ENCODE results near the gene STAT5B. TPM values are rescaled to one million over a fixed set of nuclear protein-coding genes. Genes with fewer than 3 reads are reported as not detected.

STAT5B gene
- total RNA-seq, 3 donors from 2014 or later, result 97.2 to 130 (median 101) TPM

DNA sequence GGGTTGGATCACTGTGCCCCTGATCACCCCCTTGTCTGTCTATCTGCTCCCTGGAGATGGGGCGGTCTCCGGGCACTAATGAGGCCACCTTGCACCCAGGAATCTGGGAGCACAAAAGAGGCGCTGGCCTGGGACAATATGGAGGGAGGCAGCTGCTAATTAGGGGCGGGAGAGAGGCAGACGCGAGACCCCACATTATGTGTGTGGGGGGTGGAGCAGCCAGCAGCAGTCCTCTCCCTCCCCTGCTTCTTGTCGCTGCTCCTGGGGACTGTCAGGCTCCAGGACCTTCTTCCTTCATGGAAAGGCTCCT, 90.6 kb downstream of the STAT5B start:
- H3K4me1 ChIP-seq, result peaks cover 3 to 13% of the 10 kb centered on the region in 2 donors
- no peak overlapping the region for H3K27ac ChIP-seq
- intact Hi-C loops (cut with DNase I; ENCODE audit: low total_unique reads), result no loop called here
- no peak for DNase-seq (ENCODE audit: low spot score in 2 of 2)
- H3K27me3 ChIP-seq, result peaks cover 6 to 29% of the 10 kb centered on the region in 2 donors
- H3K4me3 ChIP-seq, result no peak overlapping the region
- TF ChIP-seq POLR2AphosphoS5 (IDR thresholded peaks at IDR 0.05), result no peak
- H3K9me3 ChIP-seq, result no peaks in the 10 kb centered on the region
- H3K36me3 ChIP-seq, result no peaks in the 10 kb centered on the region

DNA sequence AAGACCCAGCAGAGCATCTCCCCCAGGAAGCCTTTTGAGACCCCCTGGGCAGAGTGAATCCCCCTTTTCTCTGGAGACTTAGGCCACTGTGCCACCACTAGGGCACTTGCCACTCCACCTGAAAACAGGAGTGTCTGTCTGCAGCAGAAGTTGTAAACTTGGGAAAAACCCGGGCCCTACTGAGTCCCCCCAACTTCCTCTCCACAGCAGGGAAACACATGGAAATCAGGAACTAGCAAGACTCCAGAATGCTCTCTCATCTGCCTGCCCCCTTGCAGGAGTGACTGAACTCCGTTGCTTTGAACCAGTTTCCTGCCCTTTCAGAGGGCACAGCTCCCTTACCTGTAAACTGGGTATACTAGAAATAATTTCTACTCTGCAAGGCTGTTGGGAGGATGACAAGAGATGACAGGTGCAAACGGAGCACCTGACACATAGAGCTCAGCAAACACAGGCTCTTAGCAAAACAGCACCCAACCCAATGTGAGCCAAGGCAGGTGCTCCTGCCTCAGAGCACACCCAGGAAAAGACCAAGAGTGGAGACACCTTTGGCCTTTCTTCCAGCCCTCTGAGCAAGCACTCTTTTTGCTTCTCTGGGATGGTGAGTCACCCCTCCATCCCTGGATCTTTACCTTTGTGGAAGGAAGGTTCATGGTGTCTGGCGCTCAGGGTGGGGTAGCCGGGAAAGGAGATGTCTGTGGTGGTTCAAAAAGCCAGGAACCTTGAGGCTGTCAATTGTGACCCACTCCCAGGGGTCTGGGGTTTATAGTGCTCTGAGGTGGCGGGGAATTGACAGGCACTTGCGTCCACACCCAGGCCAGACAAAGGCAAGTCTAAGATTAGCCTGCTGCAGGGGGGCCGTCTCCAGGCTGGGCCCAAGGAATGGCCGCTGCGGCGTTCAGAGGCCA, 91.2 kb downstream of the STAT5B start, which contains the start of gene HCRT:
HCRT (minus strand) TSS at position 740 of the 908 bp plus-strand sequence; CDS start at position 653, 87 bp downstream.
- intact Hi-C loops (cut with DNase I; ENCODE audit: low total_unique reads), result no loop called here
- H3K4me3 ChIP-seq, result peak within 1 kb of the TSS; percentile 44 to 71 (median 47)
- no peak for DNase-seq (ENCODE audit: low spot score in 2 of 2)
- H3K4me1 ChIP-seq, result peaks cover 3 to 17% of the 10 kb centered on the region in 2 donors
- no peaks in the 10 kb centered on the region for H3K9me3 ChIP-seq
- peak within 1 kb of the TSS in 1 of 2 donors; percentile 55 for H3K27ac ChIP-seq
- peaks cover 6 to 32% of the 10 kb centered on the region in 2 donors for H3K27me3 ChIP-seq
- TF ChIP-seq POLR2AphosphoS5 (IDR thresholded peaks at IDR 0.05), result no peak
- TF ChIP-seq, protein P1, sequence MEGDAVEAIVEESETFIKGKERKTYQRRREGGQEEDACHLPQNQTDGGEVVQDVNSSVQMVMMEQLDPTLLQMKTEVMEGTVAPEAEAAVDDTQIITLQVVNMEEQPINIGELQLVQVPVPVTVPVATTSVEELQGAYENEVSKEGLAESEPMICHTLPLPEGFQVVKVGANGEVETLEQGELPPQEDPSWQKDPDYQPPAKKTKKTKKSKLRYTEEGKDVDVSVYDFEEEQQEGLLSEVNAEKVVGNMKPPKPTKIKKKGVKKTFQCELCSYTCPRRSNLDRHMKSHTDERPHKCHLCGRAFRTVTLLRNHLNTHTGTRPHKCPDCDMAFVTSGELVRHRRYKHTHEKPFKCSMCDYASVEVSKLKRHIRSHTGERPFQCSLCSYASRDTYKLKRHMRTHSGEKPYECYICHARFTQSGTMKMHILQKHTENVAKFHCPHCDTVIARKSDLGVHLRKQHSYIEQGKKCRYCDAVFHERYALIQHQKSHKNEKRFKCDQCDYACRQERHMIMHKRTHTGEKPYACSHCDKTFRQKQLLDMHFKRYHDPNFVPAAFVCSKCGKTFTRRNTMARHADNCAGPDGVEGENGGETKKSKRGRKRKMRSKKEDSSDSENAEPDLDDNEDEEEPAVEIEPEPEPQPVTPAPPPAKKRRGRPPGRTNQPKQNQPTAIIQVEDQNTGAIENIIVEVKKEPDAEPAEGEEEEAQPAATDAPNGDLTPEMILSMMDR (IDR thresholded peaks at IDR 0.05), result no peak
- H3K36me3 ChIP-seq, result no peaks in the 10 kb centered on the region

DNA sequence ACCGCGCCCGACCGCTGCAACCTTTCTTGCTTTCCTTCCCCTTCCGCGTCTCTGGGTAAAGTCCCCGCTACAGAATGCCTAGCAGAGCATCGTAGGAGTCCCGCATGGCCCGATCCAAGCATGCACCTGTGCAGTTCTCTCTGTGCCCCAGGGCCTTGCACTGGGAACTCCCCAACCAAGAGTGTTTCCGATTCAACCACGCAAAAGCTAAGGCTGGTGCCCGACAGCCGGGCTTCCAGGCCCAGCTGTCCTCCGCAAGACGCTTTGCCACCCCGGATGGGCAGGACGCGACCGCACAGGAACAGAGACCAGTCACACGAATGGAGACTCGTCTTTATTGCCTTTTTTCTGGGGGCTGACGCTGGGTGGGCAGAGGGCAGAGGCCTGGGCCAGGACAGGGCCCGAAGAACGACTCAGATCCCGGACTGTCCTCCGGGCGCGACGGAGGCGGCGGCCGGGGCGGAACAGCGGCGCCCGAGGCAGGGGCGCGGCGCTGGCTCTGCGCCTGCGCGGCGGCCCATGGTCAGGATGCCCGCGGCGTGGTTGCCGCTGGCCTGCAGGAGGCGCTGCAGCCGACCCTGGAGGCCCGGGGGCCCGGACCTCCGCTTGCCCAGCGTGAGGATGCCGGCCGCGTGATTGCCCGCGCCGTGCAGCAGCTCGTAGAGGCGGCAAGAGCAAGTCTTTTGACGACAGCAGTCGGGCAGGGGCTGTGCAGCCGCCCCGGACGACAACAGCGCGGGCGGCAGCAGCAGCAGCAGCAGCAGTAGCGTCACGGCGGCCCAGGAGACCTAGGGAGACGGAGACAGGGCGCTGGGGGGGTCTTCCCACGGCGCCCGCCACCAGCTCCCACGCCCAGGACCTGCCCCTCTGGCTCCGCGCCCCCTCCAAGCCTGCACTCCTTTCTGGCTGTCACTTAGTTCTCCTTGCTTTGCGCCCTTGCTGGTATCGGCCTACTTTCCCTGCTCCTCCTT, 92.2 kb downstream of the STAT5B start:
- H3K9me3 ChIP-seq, result no peaks in the 10 kb centered on the region
- DNase-seq (ENCODE audit: low spot score in 2 of 2), result no peak
- no peaks in the 10 kb centered on the region for H3K36me3 ChIP-seq
- intact Hi-C loops (cut with DNase I; ENCODE audit: low total_unique reads), result no loop called here
- H3K4me1 ChIP-seq, result peaks cover 3 to 17% of the 10 kb centered on the region in 2 donors
- peak overlapping the region in 1 of 2 donors; percentile 55 for H3K27ac ChIP-seq
- TF ChIP-seq POLR2AphosphoS5 (IDR thresholded peaks at IDR 0.05), result no peak
- TF ChIP-seq, protein P1 (IDR thresholded peaks at IDR 0.05), result peak in 1 of 3 donors; percentile 56
- H3K27me3 ChIP-seq, result peaks cover 6 to 32% of the 10 kb centered on the region in 2 donors
- peak overlapping the region; percentile 44 to 71 (median 47) for H3K4me3 ChIP-seq

DNA sequence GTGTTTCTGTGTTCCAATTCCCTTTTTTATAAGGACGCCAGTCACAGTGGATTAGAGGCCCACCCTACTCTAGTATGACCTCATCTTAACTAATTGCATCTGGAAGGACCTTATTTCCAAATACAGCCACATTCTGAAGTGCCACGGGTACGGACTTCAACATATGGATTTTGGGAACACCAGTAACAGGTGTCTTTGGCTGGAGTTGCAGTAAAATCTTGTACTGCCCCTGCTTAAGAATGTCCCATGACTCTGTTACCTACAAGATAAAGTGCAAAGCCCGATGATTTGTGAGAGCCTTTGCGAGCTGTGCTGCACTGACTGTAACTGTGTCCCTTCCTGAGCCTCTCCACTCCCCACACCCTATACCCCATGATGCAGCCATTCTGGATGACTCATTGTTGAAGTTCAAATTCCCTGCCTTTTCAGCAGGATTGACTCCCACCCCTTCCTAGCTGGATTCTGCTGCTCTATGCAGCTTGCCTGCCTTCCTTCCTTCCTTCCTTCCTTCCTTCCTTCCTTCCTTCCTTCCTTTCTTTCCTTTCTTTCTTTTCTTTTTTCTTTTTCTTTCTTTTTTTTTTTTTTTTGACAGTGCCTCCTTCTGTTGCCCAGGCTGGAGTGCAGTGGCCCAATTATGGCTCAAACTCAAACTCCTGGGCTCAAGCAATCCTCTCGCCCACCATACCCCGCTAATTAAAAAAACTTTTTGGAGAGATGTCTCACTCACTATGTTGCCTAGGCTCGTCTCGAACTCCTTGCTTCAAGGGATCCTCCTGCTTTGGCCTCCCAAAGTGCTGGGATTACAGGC, 93.1 kb downstream of the STAT5B start:
- Histone ChIP-seq H3K27me3 (peaks cover 6 to 32% of the 10 kb centered on the region in 2 donors), H3K4me3 (peak overlapping the region; percentile 44 to 71 (median 47)), H3K27ac (peak overlapping the region in 1 of 2 donors; percentile 55), H3K4me1 (peaks cover 3 to 17% of the 10 kb centered on the region in 2 donors), H3K36me3 (no peaks in the 10 kb centered on the region), H3K9me3 (no peaks in the 10 kb centered on the region)
- no peak for DNase-seq (ENCODE audit: low spot score in 2 of 2)
- TF ChIP-seq, protein P1 (IDR thresholded peaks at IDR 0.05), result no peak
- TF ChIP-seq POLR2A (IDR thresholded peaks at IDR 0.05) (no peak), POLR2AphosphoS5 (IDR thresholded peaks at IDR 0.05) (no peak)
- intact Hi-C loops (cut with DNase I; ENCODE audit: low total_unique reads), result no loop called here

DNA sequence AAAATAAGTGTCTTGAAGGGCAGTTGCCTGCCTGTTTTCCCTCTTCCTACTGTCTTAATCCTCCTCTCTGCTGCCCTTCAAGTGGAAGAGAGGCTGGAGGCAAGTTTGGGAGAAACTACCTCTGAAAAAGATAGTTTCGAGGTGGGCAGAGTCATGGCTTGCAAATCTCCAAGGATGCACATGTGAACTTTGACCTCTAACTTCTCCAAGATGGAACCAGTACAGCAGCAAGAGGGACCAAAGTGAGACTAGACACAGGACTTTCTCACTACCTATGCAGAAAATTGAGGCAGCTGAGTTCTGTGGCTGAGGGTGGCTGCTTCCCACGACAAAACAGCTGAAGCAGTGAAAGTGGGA, 94.4 kb downstream of the STAT5B start:
- DNase-seq (ENCODE audit: low spot score in 2 of 2), result no peak
- Histone ChIP-seq H3K4me3 (no peak overlapping the region), H3K27ac (no peak overlapping the region), H3K4me1 (peaks cover 3 to 17% of the 10 kb centered on the region in 2 donors), H3K9me3 (no peaks in the 10 kb centered on the region), H3K27me3 (peaks cover 6 to 32% of the 10 kb centered on the region in 2 donors), H3K36me3 (no peaks in the 10 kb centered on the region)
- TF ChIP-seq POLR2A (IDR thresholded peaks at IDR 0.05) (no peak), POLR2AphosphoS5 (IDR thresholded peaks at IDR 0.05) (no peak)
- TF ChIP-seq, protein P1 (IDR thresholded peaks at IDR 0.05), result no peak
- intact Hi-C loops (cut with DNase I; ENCODE audit: low total_unique reads), result no loop called here
